Natural killer cell (primary cell): ENCODE results near the gene CKB. TPM values are rescaled to one million over a fixed set of nuclear protein-coding genes. Genes with fewer than 3 reads are reported as not detected.

ENCODE experiments used
- ATAC-seq, 3 donors: fragments of 150-1000 bp in 2 of 3; fragments of 200-7000 bp in 1 of 3; cut with Tn5 transposase; 1 replicate in 1 of 3; 2 replicates in 2 of 3; pipeline ENCODE4 v1.10.0; 2021; ENCODE audit warnings: mild to moderate bottlenecking in 2 of 3, moderate library complexity in 2 of 3
- DNase-seq, 2 donors: peaks; one replicate each; pipeline versions ENCODE4 v3.0.0 to v3.0.0-alpha.2; 2013 to 2021; ENCODE audit warnings: mixed read lengths in 1 of 2
- H3K27ac ChIP-seq: one replicate; pipeline ENCODE4 v1.5.1; 2013; ENCODE audit warnings: mild to moderate bottlenecking, low read length
- H3K27me3 ChIP-seq: one replicate; pipeline ENCODE4 v1.6.1; 2013; ENCODE audit warnings: low read length; ENCODE audit not compliant: control insufficient read depth, insufficient read depth
- H3K36me3 ChIP-seq: one replicate; pipeline ENCODE4 v1.6.1; 2013; ENCODE audit warnings: low read length; ENCODE audit not compliant: control insufficient read depth, insufficient read depth
- H3K4me1 ChIP-seq: one replicate; pipeline ENCODE4 v1.6.1; 2013; ENCODE audit warnings: low read length; ENCODE audit not compliant: control insufficient read depth, insufficient read depth
- H3K4me3 ChIP-seq: one replicate; pipeline ENCODE4 v1.5.1; 2013; ENCODE audit warnings: low read length
- H3K9me3 ChIP-seq: one replicate; pipeline ENCODE4 v1.6.1; 2013; ENCODE audit warnings: low read length; ENCODE audit not compliant: control insufficient read depth, insufficient read depth
- H3K27ac Mint-ChIP-seq, 2 donors: one replicate each; pipeline ENCODE4 v1.8.0; 2022; ENCODE audit warnings: mild to moderate bottlenecking in 2 of 2, mixed read lengths in 2 of 2, moderate library complexity in 1 of 2
- H3K27me3 Mint-ChIP-seq, 2 donors: one replicate each; pipeline ENCODE4 v1.8.0; 2022; ENCODE audit warnings: low read depth in 2 of 2, mixed read lengths in 2 of 2
- H3K36me3 Mint-ChIP-seq: one replicate; pipeline ENCODE4 v1.8.0; 2022; ENCODE audit warnings: mixed read lengths
- H3K4me1 Mint-ChIP-seq, 2 donors: one replicate each; pipeline ENCODE4 v1.8.0; 2022; ENCODE audit warnings: mixed read lengths in 2 of 2
- H3K4me3 Mint-ChIP-seq: one replicate; pipeline ENCODE4 v1.8.0; 2022; ENCODE audit warnings: mild to moderate bottlenecking, moderate library complexity, mixed read lengths
- H3K9me3 Mint-ChIP-seq, 2 donors: one replicate each; pipeline ENCODE4 v1.8.0; 2022; ENCODE audit warnings: mixed read lengths in 2 of 2
- CTCF ChIP-seq: fragments of 200-600 bp; IDR thresholded peaks from one replicate; pipeline ENCODE4 v1.8.0; 2022; ENCODE audit warnings: antibody characterized with exemption
- WGBS: methylation state at CpG from one replicate; pipeline ENCODE4 v1.1.7; 2013; ENCODE audit warnings: missing lambda C conversion rate; ENCODE audit not compliant: insufficient coverage; 5-methylcytosine and 5-hydroxymethylcytosine counted together
- intact Hi-C: fragments of 100-400 bp; cut with micrococcal nuclease; formaldehyde crosslinking; loops from one replicate; pipeline ENCODE4 v1.14.2; 2022
- total RNA-seq, 4 donors: library from RNA; stranded (reverse); fragments of 120-200 nt in 1 of 4; gene quantifications; one replicate each; pipeline versions ENCODE4 v1.2.3 to v1.2.4, GENCODE V29; 2013 to 2022

CKB gene
- total RNA-seq, 3 donors from 2014 or later (not counting 1 experiment from before 2014, with no cell fraction given) = 4.0 to 37.4 (median 9.0) TPM

- H3K27me3 ChIP-seq = no peaks in the 10 kb centered on the region
- H3K4me1 Mint-ChIP-seq = peaks cover 21 to 47% of the 10 kb centered on the region in 2 donors
- peaks cover 7% of the 10 kb centered on the region for H3K36me3 ChIP-seq
- H3K27ac ChIP-seq = peak overlapping the region; percentile 52
- H3K4me3 Mint-ChIP-seq = peak overlapping the region; percentile 95
- TF ChIP-seq CTCF = no peak
- intact Hi-C loops = no loop called here
- ATAC-seq = no peak
- no peaks in the 10 kb centered on the region for H3K27me3 Mint-ChIP-seq
- WGBS = 57% methylated on average over 41 of the region's 42 CpGs
- peak overlapping the region; percentile 67 to 86 for H3K27ac Mint-ChIP-seq
- H3K36me3 Mint-ChIP-seq = no peaks in the 10 kb centered on the region
- peak overlapping the region; percentile 84 for H3K4me3 ChIP-seq
- H3K9me3 ChIP-seq = no peaks in the 10 kb centered on the region
- H3K9me3 Mint-ChIP-seq = no peaks in the 10 kb centered on the region
- no peak for DNase-seq
- peaks cover 48% of the 10 kb centered on the region for H3K4me1 ChIP-seq
Measured at GRCh38 chr14:103529383-103530365, 7.0 kb upstream of the CKB start.

- Mint-ChIP-seq H3K9me3 (no peaks in the 10 kb centered on the region), H3K4me3 (peak within 1 kb of the TSS; percentile 95), H3K36me3 (no peaks in the 10 kb centered on the region), H3K27ac (peak within 1 kb of the TSS; percentile 67 to 86), H3K27me3 (no peaks in the 10 kb centered on the region), H3K4me1 (peaks cover 21 to 47% of the 10 kb centered on the region in 2 donors)
- Histone ChIP-seq H3K27me3 (no peaks in the 10 kb centered on the region), H3K4me1 (peaks cover 48% of the 10 kb centered on the region), H3K9me3 (no peaks in the 10 kb centered on the region), H3K27ac (peak within 1 kb of the TSS; percentile 88), H3K36me3 (peaks cover 5% of the 10 kb centered on the region), H3K4me3 (peak within 1 kb of the TSS; percentile 85)
- 4% methylated on average over 65 of the region's 70 CpGs for WGBS
- no peak for TF ChIP-seq CTCF
- intact Hi-C loops = no loop called here
- DNase-seq (peak; percentile 74 to 89), ATAC-seq (peak; percentile 86 to 91 (median 90))
Measured at GRCh38 chr14:103528587-103529382, 6.2 kb upstream of the CKB start, which contains the start of gene TRMT61A. Gene TRMT61A, plus strand, starts transcription at chr14:103529196. Its CDS starts 783 bp downstream, at chr14:103529979.

GRCh38 chr14:103528146-103528586, 5.5 kb upstream of the CKB start:
- TF ChIP-seq CTCF = no peak
- peaks cover 21 to 47% of the 10 kb centered on the region in 2 donors for H3K4me1 Mint-ChIP-seq
- no peaks in the 10 kb centered on the region for H3K36me3 Mint-ChIP-seq
- peak overlapping the region; percentile 67 to 86 for H3K27ac Mint-ChIP-seq
- H3K27me3 ChIP-seq = no peaks in the 10 kb centered on the region
- H3K4me3 ChIP-seq = peak overlapping the region; percentile 85
- WGBS = 85% methylated on average over 10 of the region's 10 CpGs
- intact Hi-C loops = no loop called here
- no peaks in the 10 kb centered on the region for H3K9me3 ChIP-seq
- H3K9me3 Mint-ChIP-seq = no peaks in the 10 kb centered on the region
- H3K4me3 Mint-ChIP-seq = peak overlapping the region; percentile 95
- DNase-seq (no peak), ATAC-seq (no peak)
- peaks cover 48% of the 10 kb centered on the region for H3K4me1 ChIP-seq
- H3K27ac ChIP-seq = peak overlapping the region; percentile 88
- peaks cover 4% of the 10 kb centered on the region for H3K36me3 ChIP-seq
- no peaks in the 10 kb centered on the region for H3K27me3 Mint-ChIP-seq
